ENCODE data around the gene OR4D1. TPM values are rescaled to one million over a fixed set of nuclear protein-coding genes. Genes with fewer than 3 reads are reported as not detected.

OR4D1 gene
- total and polyA plus RNA-seq, 9 of the 15 experiments (the other 6 are each of a cell fraction or from before 2014, with no cell fraction given): not detected

DNA sequence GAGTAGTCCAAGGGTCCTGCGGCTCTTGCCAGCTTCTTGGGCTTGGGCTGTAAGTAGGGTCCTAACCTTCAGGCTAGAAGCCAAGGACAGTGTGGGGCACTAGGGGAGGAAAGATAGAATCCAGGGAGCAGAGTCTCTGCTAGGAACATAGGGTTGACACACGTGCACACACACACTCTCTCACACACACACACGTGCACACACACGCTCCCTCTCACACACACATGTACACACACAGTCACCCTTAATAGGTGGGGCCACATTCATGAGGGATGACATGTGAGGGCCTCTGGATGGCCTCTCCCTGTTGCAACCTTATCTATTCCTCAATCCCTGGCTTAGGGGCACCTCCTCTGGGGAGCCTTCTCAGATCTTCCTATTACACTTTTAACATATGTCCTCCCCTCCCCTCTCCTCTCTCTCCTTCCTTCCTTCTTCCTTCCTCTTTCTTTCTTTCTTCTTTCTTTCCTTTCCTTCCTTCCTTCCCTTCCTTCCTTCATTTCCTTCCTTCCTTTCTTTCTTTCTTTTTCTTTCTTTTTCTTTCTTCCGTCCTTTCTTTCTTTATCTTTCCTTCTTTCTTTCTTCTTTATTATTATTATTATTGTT lies 47.4 kb downstream of the OR4D1 start (continued):
- TF ChIP-seq, protein P1, sequence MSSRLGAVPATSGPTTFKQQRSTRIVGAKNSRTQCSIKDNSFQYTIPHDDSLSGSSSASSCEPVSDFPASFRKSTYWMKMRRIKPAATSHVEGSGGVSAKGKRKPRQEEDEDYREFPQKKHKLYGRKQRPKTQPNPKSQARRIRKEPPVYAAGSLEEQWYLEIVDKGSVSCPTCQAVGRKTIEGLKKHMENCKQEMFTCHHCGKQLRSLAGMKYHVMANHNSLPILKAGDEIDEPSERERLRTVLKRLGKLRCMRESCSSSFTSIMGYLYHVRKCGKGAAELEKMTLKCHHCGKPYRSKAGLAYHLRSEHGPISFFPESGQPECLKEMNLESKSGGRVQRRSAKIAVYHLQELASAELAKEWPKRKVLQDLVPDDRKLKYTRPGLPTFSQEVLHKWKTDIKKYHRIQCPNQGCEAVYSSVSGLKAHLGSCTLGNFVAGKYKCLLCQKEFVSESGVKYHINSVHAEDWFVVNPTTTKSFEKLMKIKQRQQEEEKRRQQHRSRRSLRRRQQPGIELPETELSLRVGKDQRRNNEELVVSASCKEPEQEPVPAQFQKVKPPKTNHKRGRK (tag; IDR thresholded peaks at IDR 0.05): peak; percentile 90
- no peak for TF ChIP-seq FOXJ2 (tag; IDR thresholded peaks at IDR 0.05)
- TF ChIP-seq ZEB2 (IDR thresholded peaks at IDR 0.05): no peak
- no peak for TF ChIP-seq ZFP30 (CRISPR knock-in tag; IDR thresholded peaks at IDR 0.05; ENCODE audit: borderline replicate concordance)
- TF ChIP-seq ZNF174 (CRISPR knock-in tag; IDR thresholded peaks at IDR 0.05): no peak
- TF ChIP-seq PHF21A (IDR thresholded peaks at IDR 0.05; ENCODE audit: borderline replicate concordance, low read depth): 0 out of 2 replicates have a peak, but pooled peaks have one; percentile 13
- TF ChIP-seq KLF10 (CRISPR knock-in tag; IDR thresholded peaks at IDR 0.05): no peak
- TF ChIP-seq, protein P2, sequence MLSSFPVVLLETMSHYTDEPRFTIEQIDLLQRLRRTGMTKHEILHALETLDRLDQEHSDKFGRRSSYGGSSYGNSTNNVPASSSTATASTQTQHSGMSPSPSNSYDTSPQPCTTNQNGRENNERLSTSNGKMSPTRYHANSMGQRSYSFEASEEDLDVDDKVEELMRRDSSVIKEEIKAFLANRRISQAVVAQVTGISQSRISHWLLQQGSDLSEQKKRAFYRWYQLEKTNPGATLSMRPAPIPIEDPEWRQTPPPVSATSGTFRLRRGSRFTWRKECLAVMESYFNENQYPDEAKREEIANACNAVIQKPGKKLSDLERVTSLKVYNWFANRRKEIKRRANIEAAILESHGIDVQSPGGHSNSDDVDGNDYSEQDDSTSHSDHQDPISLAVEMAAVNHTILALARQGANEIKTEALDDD (IDR thresholded peaks at IDR 0.05): no peak
- no peak for TF ChIP-seq RAD51 (IDR thresholded peaks at IDR 0.05; ENCODE audit: borderline replicate concordance, low read depth)
- TF ChIP-seq ZFP36 (IDR thresholded peaks at IDR 0.05; ENCODE audit: low read depth, low read length, partially characterized antibody): peak; percentile 98
- TF ChIP-seq KAT8 (IDR thresholded peaks at IDR 0.05; ENCODE audit: low read depth): no peak
- no peak for TF ChIP-seq BRF2 (IDR thresholded peaks at IDR 0.05; ENCODE audit: borderline replicate concordance, insufficient read depth, insufficient read length)
- no peak for TF ChIP-seq ZNF239 (CRISPR knock-in tag; IDR thresholded peaks at IDR 0.05)
- TF ChIP-seq BRF1 (IDR thresholded peaks at IDR 0.05; ENCODE audit: borderline replicate concordance, extremely low read depth, insufficient read length): no peak
- TF ChIP-seq HLTF (IDR thresholded peaks at IDR 0.05): peak; percentile 63; the same call in 1 of the 2 replicates
- no peak for TF ChIP-seq NR3C1 (CRISPR knock-in tag; IDR thresholded peaks at IDR 0.05)
- no peak for TF ChIP-seq ZKSCAN1 (IDR thresholded peaks at IDR 0.05; ENCODE audit: low read depth, low read length)
- TF ChIP-seq JUNB (CRISPR knock-in tag; conservative IDR thresholded peaks at IDR 0.05): no peak
- TF ChIP-seq TRIM24 (IDR thresholded peaks at IDR 0.05): no peak
- TF ChIP-seq RBM25 (IDR thresholded peaks at IDR 0.05; ENCODE audit: low read depth, low read length, severe bottlenecking): peak; percentile 55
- no peak for TF ChIP-seq ZNF197 (CRISPR knock-in tag; IDR thresholded peaks at IDR 0.05; ENCODE audit: low read depth)
- TF ChIP-seq POLR2B (IDR thresholded peaks at IDR 0.05; ENCODE audit: low read depth, partially characterized antibody): no peak
- no peak for TF ChIP-seq ZC3H8 (IDR thresholded peaks at IDR 0.05)
- TF ChIP-seq, protein P3, sequence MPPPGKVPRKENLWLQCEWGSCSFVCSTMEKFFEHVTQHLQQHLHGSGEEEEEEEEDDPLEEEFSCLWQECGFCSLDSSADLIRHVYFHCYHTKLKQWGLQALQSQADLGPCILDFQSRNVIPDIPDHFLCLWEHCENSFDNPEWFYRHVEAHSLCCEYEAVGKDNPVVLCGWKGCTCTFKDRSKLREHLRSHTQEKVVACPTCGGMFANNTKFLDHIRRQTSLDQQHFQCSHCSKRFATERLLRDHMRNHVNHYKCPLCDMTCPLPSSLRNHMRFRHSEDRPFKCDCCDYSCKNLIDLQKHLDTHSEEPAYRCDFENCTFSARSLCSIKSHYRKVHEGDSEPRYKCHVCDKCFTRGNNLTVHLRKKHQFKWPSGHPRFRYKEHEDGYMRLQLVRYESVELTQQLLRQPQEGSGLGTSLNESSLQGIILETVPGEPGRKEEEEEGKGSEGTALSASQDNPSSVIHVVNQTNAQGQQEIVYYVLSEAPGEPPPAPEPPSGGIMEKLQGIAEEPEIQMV (tag; conservative IDR thresholded peaks at IDR 0.05; ENCODE audit: low read depth): 0 out of 2 replicates have a peak, but pooled peaks have one; percentile 35
- no peak for TF ChIP-seq ZNF445 (CRISPR knock-in tag; IDR thresholded peaks at IDR 0.05; ENCODE audit: low read depth)
- 0 out of 2 replicates have a peak, but pooled peaks have one; percentile 15 for TF ChIP-seq ELF2 (CRISPR knock-in tag; IDR thresholded peaks at IDR 0.05)
- peak; percentile 33; the same call in 1 of the 2 replicates for TF ChIP-seq BHLHE40 (IDR thresholded peaks at IDR 0.05; ENCODE audit: low read length)
